GM18507 (cell line): Measurements from ENCODE around the gene FSCN2.
"Not testable (repeated sequence)": the region's sequence is repeated elsewhere in the genome, so short reads cannot be mapped to it uniquely, and the experiment has no call there.

ENCODE experiments used
- DNase-seq: peaks from one replicate; pipeline ENCODE4 v3.0.0; 2011; ENCODE audit warnings: low read depth; ENCODE audit not compliant: insufficient read length; ENCODE audit errors: extremely low spot score
- FAIRE-seq: peaks from 2 replicates; lab custom pipeline; 2011; peaks lifted over from hg19 to GRCh38; lab: Jason Lieb, UNC

Gene FSCN2

GRCh38 chr17:81583589-81584342 is 55.6 kb downstream of the FSCN2 start:
- FAIRE-seq (no peak), DNase-seq (no peak)

- DNase-seq, FAIRE-seq: not testable (repeated sequence)
These were observed 56.6 kb downstream of the FSCN2 start for GRCh38 chr17:81584771-81585170.

- DNase-seq (no peak), FAIRE-seq (no peak)
These were observed 57.9 kb downstream of the FSCN2 start for GRCh38 chr17:81586096-81586495.
